Subcutaneous adipose tissue (tissue), 4 donors: ENCODE measurements around the gene HYAL3. TPM values are rescaled to one million over a fixed set of nuclear protein-coding genes. Genes with fewer than 3 reads are reported as not detected.

ENCODE experiments used
- CTCF ChIP-seq: fragments of 450-650 bp; IDR thresholded peaks from one replicate; pipeline ENCODE4 v1.5.1; 2016; ENCODE audit warnings: low read depth, mild to moderate bottlenecking, control low read depth, antibody characterized with exemption, moderate library complexity
- total RNA-seq, 4 donors: library from RNA; depleted of rRNA; stranded (reverse); fragments of >200 nt; gene quantifications; one replicate each; pipeline ENCODE4 v1.1.0, GENCODE V29; 2016

Gene HYAL3
- total RNA-seq, 4 donors from 2014 or later, result 1.5 to 5.1 (median 3.4) TPM

- TF ChIP-seq CTCF, result no peak
Observed at GRCh38 chr3:50279255-50280016, 19.8 kb downstream of the HYAL3 start.

GRCh38 chr3:50278880-50279224, 20.4 kb downstream of the HYAL3 start, which contains the start of gene LSMEM2:
LSMEM2 (plus strand) TSS chr3:50279087; CDS start chr3:50279114, 27 bp downstream.
- TF ChIP-seq CTCF, result no peak

- TF ChIP-seq CTCF, result no peak
Observed at GRCh38 chr3:50278123-50278879, 20.9 kb downstream of the HYAL3 start.

- TF ChIP-seq CTCF, result no peak
Observed at GRCh38 chr3:50276762-50277101, 22.5 kb downstream of the HYAL3 start.

GRCh38 chr3:50275996-50276761, 23.0 kb downstream of the HYAL3 start:
- TF ChIP-seq CTCF, result no peak

- TF ChIP-seq CTCF, result no peak
Observed at GRCh38 chr3:50275141-50275995, 23.8 kb downstream of the HYAL3 start.
